SU-DHL-6 (cell line): Measurements from ENCODE around the gene RAPGEF5.

Source experiments
- CTCF ChIP-seq: fragments of 200-600 bp; sonication (generic); IDR thresholded peaks from one replicate; pipeline ENCODE4 v1.5.1; 2017; ENCODE audit warnings: antibody characterized with exemption, mild to moderate bottlenecking, low read length, moderate library complexity; ENCODE audit not compliant: insufficient read depth, poor library complexity, severe bottlenecking
- EZH2phosphoT487 ChIP-seq: fragments of 200-600 bp; sonication (generic), shearing (Covaris generic); conservative IDR thresholded peaks from 2 replicates; pipeline ENCODE4 v1.6.1; 2018; ENCODE audit warnings: mild to moderate bottlenecking, antibody characterized with exemption, low read length, moderate library complexity, mixed read lengths

DNA sequence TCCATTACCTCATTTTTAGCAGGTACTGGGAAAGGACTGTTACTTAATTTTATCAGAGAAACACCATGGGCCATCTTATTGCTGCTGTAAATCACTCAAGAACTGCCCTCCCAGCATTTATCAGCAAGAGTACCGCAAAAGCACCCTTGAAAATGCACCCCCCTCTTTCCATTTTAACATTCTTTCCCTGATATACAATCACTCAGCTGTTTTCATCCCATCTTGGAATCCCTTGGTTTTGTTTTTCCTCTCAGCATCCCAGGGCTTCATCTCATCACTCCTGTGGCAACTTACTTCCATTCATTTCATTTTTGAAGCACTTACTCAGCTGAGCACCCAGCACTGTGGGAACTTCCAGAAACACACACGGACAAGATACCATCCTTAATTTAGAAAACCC, 36.5 kb downstream of the RAPGEF5 start:
- no peak for TF ChIP-seq EZH2phosphoT487
- TF ChIP-seq CTCF: no peak
